Osteocyte (in vitro differentiated cells): ENCODE results near the gene PDE6A. TPM values are rescaled to one million over a fixed set of nuclear protein-coding genes. Genes with fewer than 3 reads are reported as not detected.
A peak's percentile ranks its signal among the peaks of the same experiment; 100 is the strongest.

ENCODE experiments used
- DNase-seq: peaks from one replicate; pipeline ENCODE4 v3.0.0; 2021; ENCODE audit warnings: mixed read lengths; ENCODE audit not compliant: unreplicated experiment; ENCODE audit errors: extremely low spot score
- H3K27ac Mint-ChIP-seq: one replicate; pipeline ENCODE4 v1.8.0; 2021; ENCODE audit warnings: mild to moderate bottlenecking, mixed read lengths; ENCODE audit not compliant: unreplicated experiment
- H3K27me3 Mint-ChIP-seq: one replicate; pipeline ENCODE4 v1.8.0; 2021; ENCODE audit warnings: mixed read lengths; ENCODE audit not compliant: unreplicated experiment
- H3K36me3 Mint-ChIP-seq: one replicate; pipeline ENCODE4 v1.8.0; 2021; ENCODE audit warnings: mixed read lengths; ENCODE audit not compliant: unreplicated experiment
- H3K4me1 Mint-ChIP-seq: one replicate; pipeline ENCODE4 v1.8.0; 2021; ENCODE audit warnings: mixed read lengths; ENCODE audit not compliant: unreplicated experiment
- H3K4me3 Mint-ChIP-seq: one replicate; pipeline ENCODE4 v1.8.0; 2021; ENCODE audit warnings: mild to moderate bottlenecking, moderate library complexity, mixed read lengths; ENCODE audit not compliant: unreplicated experiment
- H3K9me3 Mint-ChIP-seq: one replicate; pipeline ENCODE4 v1.8.0; 2021; ENCODE audit warnings: mixed read lengths; ENCODE audit not compliant: unreplicated experiment
- total RNA-seq: library from RNA; stranded (reverse); gene quantifications from 2 replicates; pipeline ENCODE4 v1.2.1, GENCODE V29; 2021
- TF ChIP-seq, protein P1 (sequence below): fragments of 200-600 bp; sonication (generic); IDR thresholded peaks from 2 replicates; pipeline ENCODE4 v1.5.0; 2021; ENCODE audit warnings: antibody characterized with exemption, mild to moderate bottlenecking, moderate library complexity

The PDE6A gene
- total RNA-seq, 1 donor from 2014 or later, result not detected

DNA sequence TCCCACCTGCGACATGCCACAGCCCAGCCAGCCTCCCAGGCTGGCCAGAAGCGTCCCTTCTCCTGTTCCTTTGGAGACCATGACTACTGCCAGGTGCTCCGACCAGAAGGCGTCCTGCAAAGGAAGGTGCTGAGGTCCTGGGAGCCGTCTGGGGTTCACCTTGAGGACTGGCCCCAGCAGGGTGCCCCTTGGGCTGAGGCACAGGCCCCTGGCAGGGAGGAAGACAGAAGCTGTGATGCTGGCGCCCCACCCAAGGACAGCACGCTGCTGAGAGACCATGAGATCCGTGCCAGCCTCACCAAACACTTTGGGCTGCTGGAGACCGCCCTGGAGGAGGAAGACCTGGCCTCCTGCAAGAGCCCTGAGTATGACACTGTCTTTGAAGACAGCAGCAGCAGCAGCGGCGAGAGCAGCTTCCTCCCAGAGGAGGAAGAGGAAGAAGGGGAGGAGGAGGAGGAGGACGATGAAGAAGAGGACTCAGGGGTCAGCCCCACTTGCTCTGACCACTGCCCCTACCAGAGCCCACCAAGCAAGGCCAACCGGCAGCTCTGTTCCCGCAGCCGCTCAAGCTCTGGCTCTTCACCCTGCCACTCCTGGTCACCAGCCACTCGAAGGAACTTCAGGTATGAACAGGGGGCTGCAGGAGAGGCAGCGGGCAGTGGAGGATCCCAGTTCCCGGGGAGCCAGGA, 108.0 kb downstream of the PDE6A start:
- Mint-ChIP-seq H3K9me3 (no peaks in the 10 kb centered on the region), H3K4me3 (no peak overlapping the region), H3K27me3 (no peaks in the 10 kb centered on the region), H3K36me3 (no peaks in the 10 kb centered on the region), H3K27ac (no peak overlapping the region), H3K4me1 (peaks cover 22% of the 10 kb centered on the region)
- DNase-seq, result no peak
- TF ChIP-seq, protein P1, sequence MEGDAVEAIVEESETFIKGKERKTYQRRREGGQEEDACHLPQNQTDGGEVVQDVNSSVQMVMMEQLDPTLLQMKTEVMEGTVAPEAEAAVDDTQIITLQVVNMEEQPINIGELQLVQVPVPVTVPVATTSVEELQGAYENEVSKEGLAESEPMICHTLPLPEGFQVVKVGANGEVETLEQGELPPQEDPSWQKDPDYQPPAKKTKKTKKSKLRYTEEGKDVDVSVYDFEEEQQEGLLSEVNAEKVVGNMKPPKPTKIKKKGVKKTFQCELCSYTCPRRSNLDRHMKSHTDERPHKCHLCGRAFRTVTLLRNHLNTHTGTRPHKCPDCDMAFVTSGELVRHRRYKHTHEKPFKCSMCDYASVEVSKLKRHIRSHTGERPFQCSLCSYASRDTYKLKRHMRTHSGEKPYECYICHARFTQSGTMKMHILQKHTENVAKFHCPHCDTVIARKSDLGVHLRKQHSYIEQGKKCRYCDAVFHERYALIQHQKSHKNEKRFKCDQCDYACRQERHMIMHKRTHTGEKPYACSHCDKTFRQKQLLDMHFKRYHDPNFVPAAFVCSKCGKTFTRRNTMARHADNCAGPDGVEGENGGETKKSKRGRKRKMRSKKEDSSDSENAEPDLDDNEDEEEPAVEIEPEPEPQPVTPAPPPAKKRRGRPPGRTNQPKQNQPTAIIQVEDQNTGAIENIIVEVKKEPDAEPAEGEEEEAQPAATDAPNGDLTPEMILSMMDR, result no peak

DNA sequence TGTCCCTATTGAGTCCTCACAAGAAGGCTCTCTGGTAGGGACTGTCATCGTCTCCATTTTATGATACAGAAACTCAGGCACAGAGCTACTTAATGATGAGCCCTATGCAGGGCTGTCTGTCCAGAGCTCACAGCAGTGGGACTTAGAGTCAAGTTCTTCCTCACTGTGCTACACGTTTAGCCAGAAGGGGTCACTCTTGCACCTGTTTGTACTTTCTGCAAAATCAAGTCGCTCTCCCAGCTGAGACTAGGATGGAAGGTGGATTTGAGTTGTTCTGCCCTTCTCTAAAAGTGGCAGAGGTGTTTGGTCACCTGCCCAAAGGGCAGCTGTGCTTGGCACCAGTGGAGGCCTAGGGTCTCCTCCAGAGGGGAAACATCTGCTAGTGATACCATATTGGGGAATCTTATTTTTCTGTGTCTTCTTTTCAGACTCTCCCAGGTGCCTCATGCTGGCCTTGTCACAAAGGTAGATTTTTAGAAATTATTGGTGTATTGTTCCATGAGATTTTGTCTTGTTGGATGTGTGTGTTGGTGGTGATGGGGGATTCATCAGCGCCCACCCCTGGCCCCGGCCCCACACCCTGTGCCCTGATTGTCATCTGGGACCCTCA, 110.2 kb downstream of the PDE6A start:
- no peak for DNase-seq

GRCh38 chr5:149833116-149833827, 111.3 kb downstream of the PDE6A start:
- no peaks in the 10 kb centered on the region for H3K36me3 Mint-ChIP-seq
- no peaks in the 10 kb centered on the region for H3K27me3 Mint-ChIP-seq
- TF ChIP-seq, protein P1, result no peak
- H3K4me3 Mint-ChIP-seq, result no peak overlapping the region
- H3K9me3 Mint-ChIP-seq, result no peaks in the 10 kb centered on the region
- no peak for DNase-seq
- no peak overlapping the region for H3K27ac Mint-ChIP-seq
- H3K4me1 Mint-ChIP-seq, result peaks cover 17% of the 10 kb centered on the region

More for the DNA sequence above, 110.2 kb downstream of the PDE6A start:
- no peaks in the 10 kb centered on the region for H3K27me3 Mint-ChIP-seq
- H3K36me3 Mint-ChIP-seq, result no peaks in the 10 kb centered on the region
- H3K9me3 Mint-ChIP-seq, result no peaks in the 10 kb centered on the region
- H3K4me3 Mint-ChIP-seq, result no peak overlapping the region
- no peak overlapping the region for H3K27ac Mint-ChIP-seq
- peaks cover 14% of the 10 kb centered on the region for H3K4me1 Mint-ChIP-seq
- TF ChIP-seq, protein P1, result peak; percentile 83

DNA sequence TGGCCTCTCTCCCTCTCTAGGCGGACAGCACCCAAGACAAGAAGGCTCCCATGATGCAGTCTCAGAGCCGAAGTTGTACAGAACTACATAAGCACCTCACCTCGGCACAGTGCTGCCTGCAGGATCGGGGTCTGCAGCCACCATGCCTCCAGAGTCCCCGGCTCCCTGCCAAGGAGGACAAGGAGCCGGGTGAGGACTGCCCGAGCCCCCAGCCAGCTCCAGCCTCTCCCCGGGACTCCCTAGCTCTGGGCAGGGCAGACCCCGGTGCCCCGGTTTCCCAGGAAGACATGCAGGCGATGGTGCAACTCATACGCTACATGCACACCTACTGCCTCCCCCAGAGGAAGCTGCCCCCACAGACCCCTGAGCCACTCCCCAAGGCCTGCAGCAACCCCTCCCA, 112.0 kb downstream of the PDE6A start:
- Mint-ChIP-seq H3K4me1 (peaks cover 15% of the 10 kb centered on the region), H3K27ac (no peak overlapping the region), H3K4me3 (no peak overlapping the region), H3K36me3 (no peaks in the 10 kb centered on the region), H3K27me3 (no peaks in the 10 kb centered on the region), H3K9me3 (no peaks in the 10 kb centered on the region)
- TF ChIP-seq, protein P1, result no peak
- no peak for DNase-seq

DNA sequence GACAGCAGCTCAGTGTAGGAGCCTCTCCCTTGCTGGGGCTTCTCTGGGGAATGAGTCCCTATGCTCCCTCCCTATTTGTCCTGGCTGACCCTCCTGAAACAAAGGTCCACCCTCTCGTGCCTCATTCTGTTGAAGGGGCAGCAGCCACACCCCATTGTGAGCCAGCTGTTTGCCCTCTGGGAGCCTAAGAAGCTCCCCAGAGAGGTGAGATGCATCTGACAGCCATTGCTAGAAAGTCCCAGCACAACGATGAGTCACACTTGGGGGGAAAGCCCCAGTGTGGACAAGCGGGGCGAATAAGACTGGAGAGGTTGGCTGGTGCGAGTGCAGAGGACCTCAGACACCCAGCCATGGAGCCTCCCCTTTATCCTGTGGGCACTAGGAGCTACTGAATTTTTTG, 113.1 kb downstream of the PDE6A start:
- H3K4me3 Mint-ChIP-seq, result no peak overlapping the region

More for the DNA sequence above, 113.1 kb downstream of the PDE6A start:
- no peaks in the 10 kb centered on the region for H3K36me3 Mint-ChIP-seq
- no peaks in the 10 kb centered on the region for H3K27me3 Mint-ChIP-seq
- no peak for DNase-seq
- H3K27ac Mint-ChIP-seq, result no peak overlapping the region
- TF ChIP-seq, protein P1, result no peak
- no peaks in the 10 kb centered on the region for H3K9me3 Mint-ChIP-seq
- peaks cover 13% of the 10 kb centered on the region for H3K4me1 Mint-ChIP-seq
